HG02610 (cell line): ENCODE data around the gene CCNB1.
A peak's percentile ranks its signal among the peaks of the same experiment; 100 is the strongest.
"Not testable (repeated sequence)": the region's sequence is repeated elsewhere in the genome, so short reads cannot be mapped to it uniquely, and the experiment has no call there.

ENCODE experiments used
- ATAC-seq: cut with Tn5 transposase; IDR thresholded peaks from one replicate; pipeline ENCODE4 v1.9.1; 2021; ENCODE audit warnings: mild to moderate bottlenecking, moderate library complexity; ENCODE audit not compliant: unreplicated experiment

The CCNB1 gene

DNA sequence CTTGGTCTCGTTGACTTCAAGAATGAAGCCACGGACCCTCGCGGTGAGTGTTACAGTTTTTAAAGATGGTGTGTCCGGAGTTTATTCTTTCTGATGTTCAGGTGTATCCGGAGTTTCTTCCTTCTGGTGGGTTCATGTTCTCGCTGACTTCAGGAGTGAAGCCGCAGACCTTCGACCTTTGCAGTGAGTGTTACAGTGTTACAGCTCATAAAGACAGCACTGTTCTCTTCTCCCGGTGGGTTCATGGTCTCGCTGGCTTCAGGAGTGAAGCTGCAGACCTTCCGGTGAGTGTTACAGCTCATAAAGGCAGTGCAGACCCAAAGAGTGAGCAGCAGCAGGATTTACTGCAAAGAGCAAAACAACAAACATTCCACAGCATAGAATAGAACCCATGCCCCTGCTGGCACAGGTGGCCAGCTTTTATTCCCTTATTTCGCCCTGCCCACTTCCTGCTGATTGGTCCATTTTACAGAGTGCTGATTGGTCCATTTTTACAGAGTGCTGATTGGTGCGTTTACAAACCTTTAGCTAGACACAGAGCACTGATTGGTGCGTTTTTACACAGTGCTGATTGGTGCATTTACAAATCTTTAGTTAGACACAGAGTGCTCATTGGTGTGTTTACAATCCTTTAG, 14.8 kb downstream of the CCNB1 start:
- not testable (repeated sequence) for ATAC-seq

DNA sequence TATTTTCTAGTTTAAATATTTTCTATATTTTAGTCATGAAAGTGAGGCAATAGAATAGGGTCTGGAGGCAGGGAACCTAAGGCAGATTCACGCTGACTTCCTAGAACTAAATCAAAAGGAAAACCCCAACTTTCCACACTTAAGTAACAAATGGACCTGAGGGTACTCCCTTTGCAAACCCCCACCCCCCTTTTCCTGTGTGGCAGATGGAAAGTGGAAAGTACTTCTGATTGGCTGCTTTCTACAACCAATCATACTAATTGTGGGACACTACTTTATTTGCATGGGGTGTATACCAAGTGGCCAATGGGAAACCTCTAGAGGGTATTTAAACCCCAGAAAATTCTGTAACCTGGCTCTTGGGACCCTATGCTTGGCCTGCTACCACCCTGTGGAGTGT, 17.7 kb downstream of the CCNB1 start:
- ATAC-seq = no peak

DNA sequence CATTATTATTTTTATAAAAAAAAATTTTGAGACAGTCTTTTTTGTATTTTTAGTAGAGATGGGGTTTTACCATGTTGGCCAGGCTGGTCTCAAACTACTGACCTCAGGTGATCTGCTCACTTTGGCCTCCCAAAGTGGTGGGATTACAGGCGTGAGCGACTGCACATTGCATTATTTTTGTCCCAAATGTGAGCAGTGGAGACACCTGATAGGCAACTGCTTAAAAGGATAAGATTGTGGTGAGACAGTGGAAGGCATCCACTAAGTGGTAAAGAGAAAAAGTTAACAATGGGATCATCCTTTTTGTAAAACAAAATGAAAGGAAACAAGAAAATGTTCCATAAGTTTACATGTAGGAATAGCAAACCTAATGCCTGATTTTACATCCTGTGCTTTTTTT, 20.4 kb downstream of the CCNB1 start:
- ATAC-seq = no peak

DNA sequence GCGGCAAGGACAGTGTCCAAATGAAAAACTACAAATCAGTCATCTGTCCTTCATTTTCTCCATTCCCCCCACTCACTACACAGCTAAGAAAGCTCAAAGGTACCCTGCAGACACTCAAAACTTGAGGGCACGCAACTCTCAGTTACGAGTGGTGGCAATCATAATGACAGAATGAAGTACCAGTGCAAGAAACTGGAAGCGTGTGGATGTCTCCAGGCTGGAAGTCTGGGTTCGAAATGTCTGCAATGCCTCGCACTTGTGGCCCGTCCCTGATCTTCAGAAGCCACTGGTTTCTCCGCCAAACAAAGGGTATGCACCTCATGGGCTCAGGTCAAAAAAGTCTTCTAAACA, 21.8 kb downstream of the CCNB1 start:
- no peak for ATAC-seq

DNA sequence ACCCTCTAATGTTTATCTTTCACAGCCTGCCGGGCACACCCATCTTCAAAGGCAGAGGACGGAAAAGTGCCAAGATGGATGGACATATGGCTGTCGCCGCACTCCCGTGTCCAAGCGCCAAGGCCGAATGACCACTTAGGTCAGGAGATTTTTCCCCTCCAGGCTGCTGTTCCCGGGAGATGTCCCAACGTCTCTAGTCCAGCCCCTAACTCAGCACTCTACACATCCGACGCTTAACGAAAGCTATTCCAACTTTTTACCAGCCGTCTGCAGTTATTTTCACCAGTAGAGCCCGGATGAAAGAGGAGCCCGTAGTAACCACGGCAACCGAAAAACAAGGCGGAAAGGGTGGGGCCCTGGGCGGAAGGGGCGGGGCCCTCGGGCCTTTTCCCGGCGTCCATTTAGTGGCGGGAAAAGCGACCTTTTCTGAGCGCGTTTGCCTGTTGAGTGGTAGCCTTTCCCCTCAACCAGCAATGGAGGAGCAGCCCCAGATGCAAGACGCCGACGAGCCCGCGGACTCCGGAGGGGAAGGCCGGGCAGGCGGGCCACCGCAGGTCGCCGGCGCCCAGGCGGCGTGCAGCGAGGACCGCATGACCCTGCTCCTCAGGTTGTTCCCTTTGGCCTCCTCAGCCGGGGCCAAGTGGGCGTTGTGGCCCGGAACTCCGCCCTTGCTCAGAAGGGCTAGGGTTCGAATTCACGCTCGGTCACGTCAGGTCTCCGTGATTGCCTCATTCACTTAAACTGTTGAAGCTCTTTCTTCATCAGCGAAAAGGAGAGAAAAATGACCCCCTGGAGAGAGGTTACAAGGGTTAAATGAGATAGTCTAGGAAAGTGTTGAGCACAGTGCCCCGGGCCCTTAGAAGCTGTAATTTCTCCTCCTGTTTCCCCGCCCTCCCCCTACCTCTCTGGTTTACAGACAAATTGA, 22.5 kb downstream of the CCNB1 start, which contains the start of gene CENPH:
CENPH (plus strand) TSS at position 422 of the 925 bp plus-strand sequence; CDS start at position 474, 52 bp downstream.
- ATAC-seq = peak; percentile 94

DNA sequence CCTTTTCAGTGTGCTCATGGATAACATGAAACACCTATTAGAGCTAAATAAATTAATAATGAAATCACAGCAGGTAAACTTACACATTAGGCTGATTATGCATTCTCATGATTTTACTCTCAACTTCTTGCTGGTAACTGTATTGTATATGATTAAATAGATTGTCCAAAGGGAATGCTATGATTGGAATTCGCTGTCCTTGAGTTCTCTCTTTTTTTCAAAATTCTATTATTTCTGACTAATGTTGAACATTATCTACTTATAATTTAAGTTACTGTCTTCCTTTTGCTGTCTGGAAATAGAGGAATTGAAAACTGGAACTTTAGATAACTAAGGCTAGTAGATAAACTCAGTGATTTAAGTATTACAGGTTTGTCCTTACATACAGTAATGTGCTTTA, 35.5 kb downstream of the CCNB1 start:
- no peak for ATAC-seq

DNA sequence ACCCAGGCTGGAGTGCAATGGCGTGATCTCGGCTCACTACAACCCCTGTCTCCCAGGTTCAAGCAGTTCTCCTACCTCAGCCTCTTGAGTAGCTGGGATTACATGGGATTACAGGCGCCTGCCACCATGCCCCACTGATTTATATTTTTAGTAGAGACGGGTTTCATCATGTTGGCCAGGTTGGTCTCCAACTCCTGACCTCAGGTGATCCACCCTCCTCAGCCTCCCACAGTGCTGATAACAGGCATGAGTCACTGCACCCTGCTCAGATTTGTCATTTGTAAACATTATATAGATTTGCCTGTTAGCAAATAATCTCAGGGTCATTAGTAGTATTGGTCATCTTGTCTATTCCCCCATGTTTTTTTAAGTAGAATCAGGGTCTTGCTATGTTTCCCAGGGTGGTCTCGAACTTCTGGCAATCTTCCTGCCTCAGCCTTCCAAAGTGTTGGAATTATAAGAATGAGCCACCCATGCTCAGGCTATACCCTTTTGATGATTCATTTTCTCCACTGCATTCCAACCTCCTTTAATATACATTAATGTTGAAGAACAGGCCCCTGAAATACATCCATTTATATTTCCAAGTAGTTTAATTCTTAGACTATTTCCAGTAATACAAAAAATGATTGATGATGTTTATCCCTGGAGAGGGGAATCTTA, 39.7 kb downstream of the CCNB1 start:
- ATAC-seq = no peak

DNA sequence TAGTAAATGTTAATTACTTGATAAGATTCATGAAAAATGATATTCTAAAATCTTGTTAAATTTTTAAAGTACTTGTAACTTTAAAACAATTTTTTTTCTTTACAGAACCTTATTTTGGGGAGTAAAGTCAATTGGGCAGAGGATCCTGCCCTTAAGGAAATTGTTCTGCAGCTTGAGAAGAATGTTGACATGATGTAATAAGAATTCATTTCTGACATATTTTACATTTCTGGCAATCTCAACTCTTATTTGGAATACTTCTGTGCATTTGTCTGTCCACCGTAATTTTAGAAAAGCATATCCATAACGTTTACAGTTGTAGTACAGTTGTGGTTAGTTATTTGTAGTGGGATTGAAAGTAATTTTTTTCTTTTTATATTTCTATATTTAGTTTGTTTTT, 42.7 kb downstream of the CCNB1 start:
- no peak for ATAC-seq

DNA sequence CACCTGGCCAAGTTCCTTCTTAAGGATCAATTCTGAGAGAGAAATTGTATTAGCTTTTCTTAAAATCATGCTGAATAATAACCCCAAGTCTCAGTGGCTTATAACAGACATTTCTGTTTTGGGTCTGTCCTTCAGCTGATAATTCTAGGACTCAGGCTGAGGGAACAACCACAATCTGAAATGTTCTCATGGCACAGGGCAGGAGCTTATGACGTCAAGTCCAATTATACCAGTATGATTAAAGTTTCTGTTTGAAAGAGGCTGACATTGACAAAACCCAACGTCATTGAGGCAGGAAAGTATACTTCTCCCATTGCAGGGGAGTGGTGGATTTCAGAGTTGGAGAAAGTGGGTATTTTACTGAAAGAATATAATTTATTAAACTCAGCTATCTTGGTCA, 44.2 kb downstream of the CCNB1 start:
- no peak for ATAC-seq

DNA sequence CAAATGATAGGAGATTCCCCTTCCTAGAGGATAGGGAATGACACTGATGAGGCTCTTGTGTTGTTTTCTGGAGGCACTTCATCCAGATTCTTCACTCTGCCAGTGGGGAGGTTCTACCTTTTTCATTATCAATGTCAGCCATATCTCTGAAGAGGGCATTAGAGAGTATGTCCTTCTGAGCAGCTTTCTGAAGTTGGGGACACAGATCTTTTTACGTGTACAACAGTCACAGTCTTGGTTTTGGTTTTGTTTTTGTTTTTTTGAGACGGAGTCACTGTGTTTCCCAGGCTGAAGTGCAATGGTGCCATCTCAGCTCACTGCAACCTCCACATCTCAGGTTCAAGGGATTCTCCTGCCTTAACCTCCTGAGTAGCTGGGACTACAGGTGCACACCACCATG, 45.1 kb downstream of the CCNB1 start:
- ATAC-seq = no peak

DNA sequence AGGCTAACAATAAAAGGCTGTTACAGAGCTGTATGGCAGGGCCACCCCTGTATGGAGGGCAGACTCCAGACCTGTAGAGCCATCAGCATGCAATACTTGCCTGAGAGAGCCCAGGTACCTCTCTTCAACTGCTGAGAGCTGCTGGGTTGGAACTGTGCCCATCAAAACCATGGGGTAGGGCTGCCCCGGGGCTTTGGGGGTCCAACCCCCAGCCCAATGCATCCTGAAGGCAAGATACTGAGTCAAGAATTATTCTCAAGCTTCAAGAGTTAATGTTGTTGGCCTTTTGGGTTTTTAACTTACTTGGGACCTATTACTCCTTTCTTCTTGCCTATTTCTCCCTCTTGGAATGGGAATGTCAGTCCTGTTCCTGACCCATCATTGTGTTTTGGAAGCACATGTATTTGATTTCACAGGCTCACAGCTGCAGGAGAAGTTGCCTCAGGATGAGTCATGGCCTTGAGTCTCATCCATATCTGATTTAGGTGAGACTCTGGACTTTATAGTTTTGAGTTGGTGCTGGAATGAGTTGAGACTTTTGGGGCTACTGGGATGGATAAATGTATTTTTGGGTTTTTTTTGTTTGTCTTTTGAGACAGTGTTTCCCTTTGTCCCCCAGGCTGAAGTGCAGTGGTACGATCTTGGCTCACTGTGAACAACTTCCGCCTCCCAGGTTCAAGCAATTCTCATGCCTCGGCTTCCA, 46.7 kb downstream of the CCNB1 start:
- no peak for ATAC-seq

DNA sequence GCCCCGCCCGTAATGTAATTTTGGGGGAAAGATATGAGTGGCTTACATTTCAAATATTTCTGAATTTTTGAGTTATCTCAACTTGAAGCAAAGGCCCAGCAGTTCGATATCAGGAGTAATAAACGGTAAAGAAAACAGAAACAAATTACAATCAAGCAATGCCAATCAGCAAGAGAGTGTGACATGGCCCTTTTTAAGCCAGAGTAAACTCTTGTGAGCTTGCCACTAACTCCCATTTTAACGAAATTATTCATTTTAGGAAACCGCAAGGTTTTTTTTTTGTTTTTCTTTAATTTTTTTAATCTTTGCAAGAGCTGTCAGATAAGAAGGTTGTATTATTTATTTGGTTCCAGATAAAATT, 50.2 kb downstream of the CCNB1 start:
- ATAC-seq = no peak

DNA sequence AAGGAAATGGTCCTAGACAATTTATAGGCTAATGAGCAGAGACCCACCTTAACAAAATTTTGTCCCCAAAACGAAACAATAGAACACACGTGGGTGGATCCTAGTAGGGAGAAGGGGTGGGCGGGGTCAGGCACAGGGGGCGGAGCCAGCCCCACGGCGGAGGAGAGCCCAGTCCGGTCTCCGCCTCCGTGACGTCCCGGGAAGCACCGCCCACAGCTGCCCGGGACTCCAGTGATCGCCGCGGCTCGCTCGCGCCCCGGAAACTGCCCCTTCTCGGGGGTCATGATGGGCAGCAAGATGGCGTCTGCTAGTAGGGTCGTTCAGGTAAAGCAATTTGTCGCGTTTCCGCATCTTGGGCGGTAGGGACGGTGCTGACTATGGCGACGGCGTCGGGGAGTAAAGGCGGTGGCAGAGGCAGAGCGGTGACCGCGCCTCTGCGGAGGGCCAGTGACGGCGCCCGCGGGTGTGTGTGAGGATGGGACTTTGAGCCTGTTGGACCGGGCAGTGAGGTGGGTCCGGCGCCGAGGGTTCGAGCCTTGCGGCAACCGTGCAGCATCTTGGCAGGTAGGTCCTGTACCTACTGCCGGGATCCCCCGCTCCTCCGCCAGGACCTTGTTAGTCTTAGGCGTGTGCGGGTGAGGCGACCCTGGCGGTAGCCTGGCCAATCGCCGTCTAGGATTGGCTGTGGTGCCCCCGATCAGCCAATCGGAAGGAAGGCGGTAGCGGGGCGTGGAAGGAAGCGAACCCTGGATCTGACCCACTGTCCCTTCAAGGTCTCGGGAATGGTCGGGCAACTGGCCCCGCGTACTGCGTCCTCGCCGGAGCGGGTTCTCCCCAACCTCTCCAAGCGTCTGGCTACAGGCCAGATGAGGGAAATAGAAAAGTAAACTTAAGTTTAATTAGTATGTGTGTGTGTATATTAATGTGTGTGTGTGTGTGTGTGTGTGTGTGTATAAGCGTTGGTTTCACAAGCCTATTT, 50.9 kb downstream of the CCNB1 start:
- peak; percentile 94 for ATAC-seq

DNA sequence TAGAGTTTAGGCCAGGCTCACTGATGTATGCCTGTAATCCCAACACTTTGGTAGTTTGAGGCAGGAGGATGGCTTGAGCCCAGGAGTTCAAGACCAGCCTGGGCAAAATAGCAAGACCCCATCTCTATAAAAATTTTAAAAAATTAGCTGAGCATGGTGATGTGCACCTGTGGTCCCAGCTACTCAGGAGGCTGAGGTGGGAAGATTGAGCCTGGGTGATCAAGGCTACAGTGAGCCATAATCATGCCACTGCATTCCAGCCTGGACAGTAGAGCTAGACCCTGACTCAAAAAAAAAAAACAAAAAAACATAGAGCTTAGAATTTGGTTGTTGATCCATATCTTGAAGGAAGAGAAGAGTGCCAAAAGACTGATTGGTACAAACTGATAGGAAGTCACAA, 53.0 kb downstream of the CCNB1 start:
- no peak for ATAC-seq

DNA sequence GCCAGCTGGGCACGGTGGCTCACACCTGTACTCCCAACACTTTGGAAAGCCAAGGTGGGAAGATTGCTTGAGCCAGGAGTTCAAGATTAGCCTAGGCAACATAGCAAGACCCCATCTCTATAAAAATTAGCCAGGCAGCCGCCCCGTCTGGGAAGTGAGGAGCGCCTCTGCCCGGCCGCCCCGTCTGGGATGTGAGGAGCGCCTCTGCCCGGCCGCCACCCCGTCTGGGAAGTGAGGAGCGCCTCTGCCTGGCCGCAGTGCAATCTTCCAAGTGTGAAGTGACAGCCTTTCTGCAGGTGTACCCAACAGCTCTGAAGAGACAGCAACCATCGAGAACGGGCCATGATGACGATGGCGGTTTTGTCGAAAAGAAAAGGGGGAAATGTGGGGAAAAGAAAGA, 53.4 kb downstream of the CCNB1 start:
- ATAC-seq = not testable (repeated sequence)

DNA sequence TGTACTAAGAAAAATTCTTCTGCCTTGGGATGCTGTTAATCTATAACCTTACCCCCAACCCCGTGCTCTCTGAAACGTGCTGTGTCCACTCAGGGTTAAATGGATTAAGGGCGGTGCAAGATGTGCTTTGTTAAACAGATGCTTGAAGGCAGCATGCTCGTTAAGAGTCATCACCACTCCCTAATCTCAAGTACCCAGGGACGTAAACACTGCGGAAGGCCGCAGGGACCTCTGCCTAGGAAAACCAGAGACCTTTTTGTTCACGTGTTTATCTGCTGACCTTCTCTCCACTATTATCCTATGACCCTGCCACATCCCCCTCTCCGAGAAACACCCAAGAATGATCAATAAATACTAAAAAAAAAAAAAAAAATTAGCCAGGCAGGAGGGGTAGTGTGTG, 53.9 kb downstream of the CCNB1 start:
- not testable (repeated sequence) for ATAC-seq

DNA sequence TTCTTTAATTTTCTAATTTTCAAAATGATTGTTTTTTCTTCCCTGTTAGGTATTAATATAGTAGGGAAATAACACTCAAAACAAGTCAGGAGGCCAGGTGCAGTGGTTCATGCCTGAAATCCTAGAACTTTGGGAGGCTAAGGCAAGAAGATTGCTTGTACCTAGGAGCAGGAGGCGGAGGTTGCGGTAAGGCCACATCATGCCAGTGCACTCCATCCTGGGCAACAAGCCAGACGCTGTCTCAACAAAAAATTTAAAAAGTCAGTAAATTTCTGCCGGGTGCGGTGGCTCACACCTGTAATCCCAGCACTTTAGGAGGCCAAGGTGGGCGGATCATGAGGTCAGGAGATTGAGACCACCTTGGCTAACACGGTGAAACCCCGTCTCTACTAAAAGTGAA, 57.6 kb downstream of the CCNB1 start:
- ATAC-seq = no peak

DNA sequence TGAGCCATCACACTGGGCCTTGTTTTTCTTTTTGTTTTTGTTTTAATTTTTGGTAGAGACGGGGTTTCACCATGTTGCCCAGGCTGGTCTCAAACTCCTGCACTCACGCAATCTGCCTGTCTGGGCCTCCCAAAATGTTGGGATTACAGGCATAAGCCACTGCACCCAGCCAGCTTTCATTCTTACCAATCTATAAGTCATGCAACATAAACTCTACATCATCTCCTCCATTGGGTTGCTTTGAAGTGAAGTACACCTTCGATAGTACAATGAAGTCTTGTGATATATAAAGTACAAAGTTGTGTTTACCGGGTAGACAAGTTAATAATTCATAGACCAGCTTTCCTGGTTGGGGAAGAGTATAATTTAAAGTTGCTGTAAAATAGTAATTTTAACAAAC, 58.9 kb downstream of the CCNB1 start:
- no peak for ATAC-seq
